ENCODE results near the gene QRICH1. TPM values are rescaled to one million over a fixed set of nuclear protein-coding genes. Genes with fewer than 3 reads are reported as not detected.

Gene QRICH1
- total and polyA plus RNA-seq, 2 of the 13 experiments (the other 11 are each of a cell fraction or from before 2014, with no cell fraction given) = 52.6 to 102 TPM

- no peak for TF ChIP-seq FOXP1 (IDR thresholded peaks at IDR 0.05)
- TF ChIP-seq FOXP1 (CRISPR knock-in tag; IDR thresholded peaks at IDR 0.05) = peak; percentile 18; the same call in 1 of the 2 replicates
- TF ChIP-seq PAWR (CRISPR knock-in tag; IDR thresholded peaks at IDR 0.05; ENCODE audit: borderline replicate concordance) = no peak
- TF ChIP-seq ZNF776 (CRISPR knock-in tag; IDR thresholded peaks at IDR 0.05) = no peak
- TF ChIP-seq, protein P1, sequence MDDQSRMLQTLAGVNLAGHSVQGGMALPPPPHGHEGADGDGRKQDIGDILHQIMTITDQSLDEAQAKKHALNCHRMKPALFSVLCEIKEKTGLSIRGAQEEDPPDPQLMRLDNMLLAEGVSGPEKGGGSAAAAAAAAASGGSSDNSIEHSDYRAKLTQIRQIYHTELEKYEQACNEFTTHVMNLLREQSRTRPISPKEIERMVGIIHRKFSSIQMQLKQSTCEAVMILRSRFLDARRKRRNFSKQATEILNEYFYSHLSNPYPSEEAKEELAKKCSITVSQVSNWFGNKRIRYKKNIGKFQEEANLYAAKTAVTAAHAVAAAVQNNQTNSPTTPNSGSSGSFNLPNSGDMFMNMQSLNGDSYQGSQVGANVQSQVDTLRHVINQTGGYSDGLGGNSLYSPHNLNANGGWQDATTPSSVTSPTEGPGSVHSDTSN (CRISPR knock-in tag; IDR thresholded peaks at IDR 0.05; ENCODE audit: borderline replicate concordance) = no peak
- no peak for TF ChIP-seq MXD1 (CRISPR knock-in tag; IDR thresholded peaks at IDR 0.05)
- TF ChIP-seq NFKB2 (CRISPR knock-in tag; IDR thresholded peaks at IDR 0.05; ENCODE audit: borderline replicate concordance) = no peak
- TF ChIP-seq AKAP8 (CRISPR knock-in tag; IDR thresholded peaks at IDR 0.05) = no peak
- TF ChIP-seq SOX13 (IDR thresholded peaks at IDR 0.05) = no peak
- TF ChIP-seq SOX13 (CRISPR knock-in tag; conservative IDR thresholded peaks at IDR 0.05 in 1 of 2, IDR thresholded peaks at IDR 0.05 in 1 of 2) = peak in 1 of 2 experiments; percentile 39; a peak in 1 of 4 replicates
- 0 out of 4 replicates have a peak, but pooled peaks of 1 of the 2 experiments have one; percentile 16 for TF ChIP-seq KLF16 (CRISPR knock-in tag; IDR thresholded peaks at IDR 0.05)
- peak; percentile 64 for TF ChIP-seq ZBTB38 (CRISPR knock-in tag; IDR thresholded peaks at IDR 0.05)
- no peak for TF ChIP-seq JUND (CRISPR knock-in tag; IDR thresholded peaks at IDR 0.05)
- no peak for TF ChIP-seq PHF5A (CRISPR knock-in tag; IDR thresholded peaks at IDR 0.05; ENCODE audit: low read depth, unreplicated experiment)
- no peak for TF ChIP-seq THAP8 (CRISPR knock-in tag; IDR thresholded peaks at IDR 0.05; ENCODE audit: borderline replicate concordance)
- no peak; the same call in 1 of the 2 replicates for TF ChIP-seq FOXA3 (CRISPR knock-in tag; IDR thresholded peaks at IDR 0.05)
- TF ChIP-seq TBX2 (CRISPR knock-in tag; IDR thresholded peaks at IDR 0.05; ENCODE audit: borderline replicate concordance) = no peak
- no peak for TF ChIP-seq HNRNPUL1 (IDR thresholded peaks at IDR 0.05; ENCODE audit: low read depth, low read length)
- no peak for TF ChIP-seq ZNF501 (CRISPR knock-in tag; IDR thresholded peaks at IDR 0.05)
- TF ChIP-seq ZFP91 (CRISPR knock-in tag; IDR thresholded peaks at IDR 0.05; ENCODE audit: borderline replicate concordance) = 0 out of 2 replicates have a peak, but pooled peaks have one; percentile 12
- no peak for TF ChIP-seq HCFC1 (IDR thresholded peaks at IDR 0.05; ENCODE audit: low read depth, low read length)
- TF ChIP-seq ZNF460 (CRISPR knock-in tag; IDR thresholded peaks at IDR 0.05; ENCODE audit: borderline replicate concordance) = no peak
- TF ChIP-seq PATZ1 (CRISPR knock-in tag; IDR thresholded peaks at IDR 0.05) = peak; percentile 87
- TF ChIP-seq YEATS2 (CRISPR knock-in tag; IDR thresholded peaks at IDR 0.05; ENCODE audit: borderline replicate concordance) = no peak
Measured at GRCh38 chr3:49004352-49005302, 89.2 kb downstream of the QRICH1 start (continued).

All from HepG2 (cell line).